IPS-NIHi11 (cell line): ENCODE results near the gene NOBOX.
"Not testable (repeated sequence)": the region's sequence is repeated elsewhere in the genome, so short reads cannot be mapped to it uniquely, and the experiment has no call there.

ENCODE experiments used
- DNase-seq: peaks from one replicate; pipeline ENCODE4 v3.0.0; 2012; ENCODE audit warnings: mixed read lengths, low spot score

NOBOX gene

GRCh38 chr7:144391823-144392255 lies 11.7 kb downstream of the NOBOX start:
- DNase-seq = peak; percentile 62

- DNase-seq = no peak
Measured at GRCh38 chr7:144391014-144391413, 12.5 kb downstream of the NOBOX start.

- no peak for DNase-seq
Measured at GRCh38 chr7:144390481-144390880, 13.0 kb downstream of the NOBOX start.

DNA sequence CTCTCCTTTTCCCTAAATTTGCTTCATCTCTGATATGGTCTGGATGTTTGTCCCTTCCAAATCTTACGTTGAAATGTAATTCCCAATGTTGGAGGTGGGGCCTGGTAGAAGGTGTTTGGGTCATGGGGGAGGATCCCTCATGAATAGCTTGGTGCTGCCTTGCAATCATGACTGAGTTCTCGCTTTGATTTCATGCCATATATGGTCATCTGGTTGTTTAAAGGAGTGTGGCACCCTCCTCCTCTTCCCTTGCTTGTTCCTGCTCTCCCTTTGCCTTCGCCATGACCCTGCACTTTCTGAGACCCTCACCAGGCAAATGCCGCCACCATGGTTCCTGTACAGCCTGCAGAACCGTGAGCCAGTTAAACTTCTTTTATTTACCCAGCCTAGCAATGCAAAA lies 14.5 kb downstream of the NOBOX start:
- DNase-seq = no peak

- no peak for DNase-seq
Measured at GRCh38 chr7:144386741-144387140, 16.8 kb downstream of the NOBOX start.

GRCh38 chr7:144384555-144385245 lies 18.8 kb downstream of the NOBOX start:
- DNase-seq = peak; percentile 42

- no peak for DNase-seq
Measured at GRCh38 chr7:144384071-144384470, 19.4 kb downstream of the NOBOX start.

- DNase-seq = no peak
Measured at GRCh38 chr7:144379776-144380384, 23.6 kb downstream of the NOBOX start.

DNA sequence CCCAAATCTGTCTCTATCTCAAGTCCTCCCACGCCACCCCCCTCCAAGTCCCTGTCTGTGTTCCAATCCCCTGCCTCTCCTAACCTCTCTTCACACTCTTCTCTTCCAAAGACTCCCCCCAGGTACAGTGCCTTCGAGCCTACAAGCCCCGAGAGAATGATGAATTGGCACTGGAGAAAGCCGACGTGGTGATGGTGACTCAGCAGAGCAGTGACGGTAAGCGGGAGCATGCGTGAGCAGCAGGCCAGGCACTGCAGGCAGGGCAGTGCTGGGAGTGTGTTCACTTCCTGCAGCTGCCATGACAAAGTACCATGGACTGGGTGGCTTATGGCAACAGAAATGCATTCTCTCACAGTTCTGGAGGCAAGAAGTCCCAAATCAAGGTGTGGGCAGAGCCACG lies 24.8 kb downstream of the NOBOX start:
- DNase-seq = no peak

- DNase-seq = not testable (repeated sequence)
Measured at GRCh38 chr7:144369221-144369620, 34.3 kb downstream of the NOBOX start.

DNA sequence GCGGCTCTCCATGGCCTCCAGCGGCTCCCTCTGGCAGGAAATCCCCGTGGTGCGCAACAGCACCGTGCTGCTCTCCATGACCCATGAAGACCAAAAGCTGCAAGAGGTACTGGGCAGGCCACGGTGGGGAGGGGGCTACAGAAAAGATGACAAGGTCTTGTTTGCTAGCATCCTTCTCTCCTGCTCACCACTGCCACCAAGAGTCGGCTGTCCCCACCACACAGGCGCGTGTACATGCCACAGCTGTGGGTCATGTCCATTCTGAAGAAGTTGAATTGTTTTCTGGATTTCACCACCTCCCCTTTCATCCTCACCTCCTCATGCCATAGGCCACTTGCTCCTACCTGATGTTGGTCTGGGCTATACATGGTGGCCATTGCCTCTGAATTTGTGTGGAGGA lies 36.2 kb downstream of the NOBOX start:
- not testable (repeated sequence) for DNase-seq

DNA sequence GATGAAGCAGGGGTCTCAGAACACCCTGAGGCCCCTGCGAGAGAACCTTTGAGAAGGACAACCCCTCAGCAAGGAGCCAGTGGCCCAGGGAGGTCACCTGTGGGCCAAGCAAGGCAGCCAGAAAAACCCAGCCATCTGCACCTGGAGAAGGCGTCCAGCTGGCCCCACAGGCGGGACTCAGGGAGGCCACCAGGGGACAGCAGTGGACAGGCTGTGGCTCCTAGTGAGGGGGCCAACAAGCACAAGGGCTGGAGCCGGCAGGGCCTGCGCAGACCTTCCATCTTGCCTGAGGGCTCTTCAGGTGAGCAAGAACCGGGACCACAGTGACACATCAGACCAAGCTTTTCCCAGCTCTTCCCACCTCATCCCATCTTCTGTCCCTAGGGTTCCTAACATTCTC lies 38.0 kb downstream of the NOBOX start:
- DNase-seq = not testable (repeated sequence)

DNA sequence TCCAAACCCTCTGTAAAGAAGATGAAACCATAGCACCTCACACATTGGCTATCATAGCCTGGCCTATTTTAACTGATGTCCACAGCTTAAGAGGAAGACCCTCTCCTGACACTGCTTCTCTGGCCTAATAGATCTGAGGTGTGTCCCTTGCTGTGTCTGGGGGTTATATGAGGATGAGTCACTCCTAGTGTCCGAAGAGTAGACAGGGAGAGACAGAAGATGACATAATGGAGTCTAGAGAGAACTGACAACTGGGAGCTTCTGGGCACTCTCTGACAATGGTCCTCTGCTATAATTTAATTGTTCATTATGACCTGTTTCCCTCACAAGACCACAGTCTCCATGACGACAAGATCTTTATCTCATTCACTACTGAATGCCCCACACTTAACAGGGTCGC lies 41.4 kb downstream of the NOBOX start:
- not testable (repeated sequence) for DNase-seq

DNA sequence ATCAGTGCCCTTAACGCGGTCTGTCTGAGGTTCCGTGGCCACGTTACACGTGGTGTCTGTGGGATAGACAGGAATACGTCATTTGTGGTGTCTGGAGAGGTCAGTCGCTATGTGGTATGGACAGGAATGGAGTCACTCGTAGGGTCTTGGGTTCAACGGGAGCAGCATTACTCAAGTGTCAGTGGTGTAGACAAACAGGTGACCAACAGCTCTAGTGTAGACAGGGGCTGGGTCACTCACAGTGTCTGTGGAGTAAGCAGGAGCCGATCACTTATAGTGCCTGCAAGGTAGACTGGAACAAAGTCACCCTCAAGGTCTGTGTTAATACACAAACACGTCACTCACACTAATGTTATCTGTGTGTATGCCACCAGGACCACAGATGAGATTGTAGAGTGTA lies 46.6 kb downstream of the NOBOX start:
- DNase-seq = not testable (repeated sequence)

GRCh38 chr7:144356185-144356584 lies 47.3 kb downstream of the NOBOX start:
- DNase-seq = not testable (repeated sequence)

DNA sequence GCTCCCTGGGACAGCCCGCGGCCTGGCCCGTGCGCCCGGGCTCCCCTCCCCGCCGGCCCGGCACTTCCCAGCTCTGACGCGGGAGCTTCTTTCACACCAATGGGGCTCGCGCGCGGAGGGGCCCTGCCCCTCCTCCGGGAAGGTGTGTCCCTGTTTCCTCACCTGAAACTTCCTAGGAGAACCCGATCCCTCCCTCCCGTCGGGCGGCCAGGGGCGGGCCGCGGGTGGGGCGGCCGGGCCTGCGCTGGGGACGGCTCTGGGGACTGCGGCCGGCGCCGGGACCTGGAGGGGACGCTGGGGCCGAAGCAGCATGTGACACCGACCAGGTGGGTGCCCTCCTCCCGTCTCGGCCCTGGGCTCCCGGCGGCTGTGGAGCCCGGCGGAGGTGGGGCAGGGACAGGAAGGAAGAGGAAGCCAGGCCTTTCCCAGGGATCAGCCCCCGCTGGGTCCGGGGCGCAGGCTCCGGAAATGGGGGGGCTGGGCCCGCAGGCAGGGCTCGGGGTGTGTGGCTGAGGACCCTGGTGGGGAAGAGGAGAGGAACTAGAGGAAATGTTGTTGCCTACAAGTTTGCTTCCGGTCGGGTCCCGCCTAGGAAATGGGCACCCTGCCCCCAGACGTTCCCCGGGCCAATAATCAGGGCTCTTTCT lies 48.2 kb downstream of the NOBOX start, which contains the start of gene ARHGEF5:
TSS of gene ARHGEF5 (plus strand) at position 227 of the 647 bp plus-strand sequence. CDS start 7,268 bp downstream, outside the sequence.
- not testable (repeated sequence) for DNase-seq

DNA sequence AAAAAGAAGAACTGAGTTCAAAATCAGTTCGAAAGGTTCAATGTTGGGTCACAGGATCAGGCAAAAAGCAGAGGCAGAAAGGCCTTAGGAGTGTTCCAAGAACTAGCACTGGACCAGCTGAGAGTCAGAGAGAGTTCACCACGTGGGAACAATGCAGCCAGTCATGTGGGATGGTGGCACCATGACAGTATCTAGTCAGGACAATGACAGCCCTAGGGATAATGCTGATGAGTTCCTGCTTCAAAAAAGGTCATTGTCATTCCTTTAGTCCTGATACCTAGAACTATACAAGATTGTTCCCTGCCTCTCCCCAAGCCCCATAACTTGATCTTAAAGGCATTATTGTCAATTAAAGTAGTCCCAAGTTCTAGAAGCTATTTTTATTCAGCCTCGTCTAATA lies 51.8 kb downstream of the NOBOX start:
- DNase-seq = not testable (repeated sequence)

DNA sequence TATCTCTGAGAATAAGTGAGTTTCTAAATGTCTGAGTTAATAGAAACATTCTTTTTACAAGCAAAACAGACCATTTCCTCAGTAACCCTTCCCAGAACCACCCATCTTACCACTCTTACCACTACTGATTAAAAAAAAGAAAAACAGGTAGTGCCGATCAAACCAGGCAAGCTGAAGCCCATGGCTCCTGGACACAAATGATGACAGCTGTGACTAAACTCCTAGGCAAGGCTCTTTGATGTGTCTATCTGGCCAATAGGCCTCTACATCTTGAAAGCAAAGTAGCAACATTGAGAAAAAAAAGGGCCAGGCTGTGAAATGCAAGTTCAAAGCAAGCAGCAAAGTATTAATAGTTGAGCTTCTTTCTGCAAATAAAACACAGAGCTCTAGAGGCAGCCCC lies 54.9 kb downstream of the NOBOX start:
- not testable (repeated sequence) for DNase-seq
